Measurements from ENCODE around the gene SLC7A8. TPM values are rescaled to one million over a fixed set of nuclear protein-coding genes. Genes with fewer than 3 reads are reported as not detected.

The SLC7A8 gene
- total RNA-seq, 2 donors from 2014 or later: 18.2 to 33.6 TPM

- ATAC-seq: no peak
- no peak for DNase-seq
- intact Hi-C loops (cut with DNase I, micrococcal nuclease): no loop called here
These were observed 93.2 kb downstream of the SLC7A8 start for GRCh38 chr14:23090254-23090636.

- intact Hi-C loops (cut with DNase I, micrococcal nuclease): no loop called here
- ATAC-seq (no peak), DNase-seq (no peak)
These were observed 93.8 kb downstream of the SLC7A8 start for GRCh38 chr14:23089498-23090253.

- no peak for DNase-seq
- intact Hi-C loops (cut with DNase I, micrococcal nuclease): no loop called here
- ATAC-seq: peak; percentile 74
These were observed 96.9 kb downstream of the SLC7A8 start for GRCh38 chr14:23086565-23086964.

GRCh38 chr14:23085458-23085857, 98.0 kb downstream of the SLC7A8 start:
- no peak for DNase-seq
- intact Hi-C loops (cut with DNase I, micrococcal nuclease): no loop called here
- no peak for ATAC-seq

DNA sequence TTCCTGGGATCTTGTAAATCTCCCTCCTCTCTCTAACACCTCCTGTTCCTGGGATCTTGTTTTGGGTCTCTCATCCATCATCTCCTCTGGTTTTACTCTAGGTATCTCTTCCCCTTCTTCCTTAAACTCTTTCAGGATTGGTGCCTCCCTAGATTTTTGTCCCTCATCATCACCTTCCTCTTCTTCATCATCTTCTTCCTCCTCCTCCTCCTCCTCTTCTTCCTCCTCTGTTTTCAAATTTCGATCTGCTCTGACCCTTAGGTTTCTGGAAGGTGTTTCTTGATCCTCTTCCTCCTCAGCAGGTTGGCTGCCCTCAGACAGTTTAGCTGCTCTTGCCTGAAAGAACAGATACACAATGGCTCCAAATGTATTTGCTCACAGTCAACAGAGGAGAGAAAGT, 103.0 kb downstream of the SLC7A8 start:
- no peak for ATAC-seq
- intact Hi-C loops (cut with DNase I, micrococcal nuclease): no loop called here
- no peak for DNase-seq

- no peak for ATAC-seq
- no peak for DNase-seq
- intact Hi-C loops (cut with DNase I, micrococcal nuclease): no loop called here
These were observed 103.7 kb downstream of the SLC7A8 start for GRCh38 chr14:23079716-23080115.

- DNase-seq (peak in 1 of 2 donors; percentile 80), ATAC-seq (peak; percentile 83)
- intact Hi-C loops (cut with DNase I, micrococcal nuclease): no loop called here
These were observed 104.8 kb downstream of the SLC7A8 start for GRCh38 chr14:23078692-23079116.

DNA sequence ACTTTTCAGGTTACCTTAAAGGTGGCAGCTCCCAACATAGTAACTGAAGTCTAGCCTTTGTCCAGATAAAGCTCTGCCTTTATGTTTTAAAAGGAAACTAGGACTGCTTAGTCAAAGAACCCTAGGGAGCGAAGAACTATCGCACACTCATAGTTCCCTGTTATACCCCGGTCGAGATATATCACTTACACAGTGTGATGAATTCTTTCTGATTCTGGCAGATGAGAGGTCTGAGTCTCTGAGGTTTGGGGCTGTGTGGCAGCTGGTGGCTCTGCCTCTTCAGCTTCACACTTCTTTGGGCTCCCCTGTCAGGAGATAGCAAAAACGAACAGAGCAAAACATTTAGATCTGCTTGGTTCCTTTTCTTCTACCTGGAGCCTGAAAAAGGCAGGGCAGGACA, 105.5 kb downstream of the SLC7A8 start:
- intact Hi-C loops (cut with DNase I, micrococcal nuclease): no loop called here
- no peak for DNase-seq
- ATAC-seq: no peak

- ATAC-seq (no peak), DNase-seq (no peak)
- intact Hi-C loops (cut with DNase I, micrococcal nuclease): no loop called here
These were observed 106.6 kb downstream of the SLC7A8 start for GRCh38 chr14:23076785-23077408.

Other genes starting within 250 kb of the SLC7A8 start
- 10 to 100 TPM; 33.5 to 33.6 TPM for gene HAUS4, start 226.6 kb downstream of the SLC7A8 start, total RNA-seq
- gene AJUBA, start 201.1 kb downstream of the SLC7A8 start, total RNA-seq: 1 to 10 TPM; 1.4 to 4.1 TPM
- 10 to 100 TPM; 11.9 to 13.2 TPM for gene C14orf93, start 173.5 kb downstream of the SLC7A8 start, total RNA-seq
- gene PSMB5, start 148.8 kb downstream of the SLC7A8 start, total RNA-seq: 10 to 100 TPM; 77.9 to 80.6 TPM
- gene PSMB11, start 141.4 kb downstream of the SLC7A8 start, total RNA-seq: not detected
- gene CDH24, start 126.1 kb downstream of the SLC7A8 start, total RNA-seq: 1 to 10 TPM; 3.7 to 5.1 TPM
- 100 to 1,000 TPM; 110 to 119 TPM for gene ACIN1, start 88.5 kb downstream of the SLC7A8 start, total RNA-seq
- gene C14orf119, start 88.2 kb downstream of the SLC7A8 start, total RNA-seq: 10 to 100 TPM; 47.0 to 53.8 TPM
- gene CIROP, start 78.7 kb downstream of the SLC7A8 start, total RNA-seq: not detected
- not detected for gene CEBPE, start 64.4 kb downstream of the SLC7A8 start, total RNA-seq
- gene RNF212B, start 54.3 kb upstream of the SLC7A8 start, total RNA-seq: not detected
- 10 to 100 TPM; 15.3 to 17.6 TPM for gene HOMEZ, start 102.5 kb upstream of the SLC7A8 start, total RNA-seq
- 10 to 100 TPM; 10.8 to 11.2 TPM for gene PPP1R3E, start 119.2 kb upstream of the SLC7A8 start, total RNA-seq
- gene BCL2L2, start 123.2 kb upstream of the SLC7A8 start, total RNA-seq: 10 to 100 TPM; 34.7 to 40.2 TPM
- 100 to 1,000 TPM; 131 to 158 TPM for gene PABPN1, start 137.8 kb upstream of the SLC7A8 start, total RNA-seq
- gene SLC22A17, start 169.2 kb upstream of the SLC7A8 start, total RNA-seq: 1 to 10 TPM; 2.7 to 8.0 TPM
- gene EFS, start 181.5 kb upstream of the SLC7A8 start, total RNA-seq: 1 to 10 TPM; 1.1 to 3.1 TPM
- gene IL25, start 189.1 kb upstream of the SLC7A8 start, total RNA-seq: not detected
- 1 to 10 TPM in 1 of 2 donors, not detected in 1; 1.6 TPM for gene CMTM5, start 193.4 kb upstream of the SLC7A8 start, total RNA-seq
- not detected for gene MYH6, start 224.6 kb upstream of the SLC7A8 start, total RNA-seq